NT2/D1 (cell line): ENCODE results near the gene DYRK1B.

ENCODE experiments used
- SUZ12 ChIP-seq: IDR thresholded peaks from 2 replicates; pipeline ENCODE4 v1.6.1; 2011; ENCODE audit not compliant: insufficient read length, insufficient read depth; ENCODE audit errors: extremely low read depth
- YY1 ChIP-seq: IDR thresholded peaks from 2 replicates; pipeline ENCODE4 v1.6.1; 2011; ENCODE audit not compliant: insufficient read length, insufficient read depth
- ZNF274 ChIP-seq: IDR thresholded peaks from 2 replicates; pipeline ENCODE4 v1.6.1; 2011; ENCODE audit warnings: mild to moderate bottlenecking, low read depth, low read length

- TF ChIP-seq ZNF274 (no peak), YY1 (no peak), SUZ12 (no peak)
Measured at GRCh38 chr19:39837978-39838377, 4.0 kb upstream of the DYRK1B start.
